GM19467 (cell line): ENCODE measurements around the gene PLAAT5.
"Not testable (repeated sequence)": the region's sequence is repeated elsewhere in the genome, so short reads cannot be mapped to it uniquely, and the experiment has no call there.

ENCODE experiments used
- ATAC-seq: cut with Tn5 transposase; IDR thresholded peaks from one replicate; pipeline ENCODE4 v1.9.1; 2021; ENCODE audit warnings: mild to moderate bottlenecking, moderate library complexity; ENCODE audit not compliant: unreplicated experiment

The PLAAT5 gene

GRCh38 chr11:63490551-63491239, at the start of gene PLAAT5:
Gene PLAAT5 (minus strand): TSS chr11:63491167. CDS start chr11:63491034, 133 bp downstream.
- ATAC-seq: no peak

GRCh38 chr11:63537293-63538101, 46.5 kb upstream of the PLAAT5 start:
- no peak for ATAC-seq

- no peak for ATAC-seq
Measured at GRCh38 chr11:63536669-63537292, 45.8 kb upstream of the PLAAT5 start, which contains the start of gene PLAAT4. Gene PLAAT4 (plus strand): TSS chr11:63536808. CDS start chr11:63536869, 61 bp downstream.

- ATAC-seq: no peak
Measured at GRCh38 chr11:63535734-63536133, 44.8 kb upstream of the PLAAT5 start.

GRCh38 chr11:63534895-63535461, 44.0 kb upstream of the PLAAT5 start:
- ATAC-seq: no peak

- ATAC-seq: no peak
Measured at GRCh38 chr11:63534076-63534475, 43.1 kb upstream of the PLAAT5 start.

GRCh38 chr11:63532799-63533475, 42.0 kb upstream of the PLAAT5 start:
- ATAC-seq: no peak

- no peak for ATAC-seq
Measured at GRCh38 chr11:63532117-63532516, 41.1 kb upstream of the PLAAT5 start.

- ATAC-seq: peak; percentile 75
Measured at GRCh38 chr11:63531074-63531792, 40.3 kb upstream of the PLAAT5 start.

- no peak for ATAC-seq
Measured at GRCh38 chr11:63530021-63530420, 39.1 kb upstream of the PLAAT5 start.

- not testable (repeated sequence) for ATAC-seq
Measured at GRCh38 chr11:63529373-63529772, 38.4 kb upstream of the PLAAT5 start.

GRCh38 chr11:63528729-63529278, 37.8 kb upstream of the PLAAT5 start:
- not testable (repeated sequence) for ATAC-seq

- ATAC-seq: not testable (repeated sequence)
Measured at GRCh38 chr11:63528156-63528555, 37.2 kb upstream of the PLAAT5 start.

GRCh38 chr11:63527667-63528066, 36.7 kb upstream of the PLAAT5 start:
- no peak for ATAC-seq

GRCh38 chr11:63523151-63523550, 32.2 kb upstream of the PLAAT5 start:
- no peak for ATAC-seq

GRCh38 chr11:63521896-63522295, 30.9 kb upstream of the PLAAT5 start:
- no peak for ATAC-seq

GRCh38 chr11:63520606-63521170, 29.7 kb upstream of the PLAAT5 start:
- ATAC-seq: no peak

- ATAC-seq: no peak
Measured at GRCh38 chr11:63518548-63518947, 27.6 kb upstream of the PLAAT5 start.

GRCh38 chr11:63517156-63517555, 26.2 kb upstream of the PLAAT5 start:
- ATAC-seq: no peak
